ENCODE data around the gene IVD.

- no peak for TF ChIP-seq CTCF (conservative IDR thresholded peaks at IDR 0.05; ENCODE audit: low read depth, low read length)
- TF ChIP-seq EZH2 (IDR thresholded peaks at IDR 0.05; ENCODE audit: low read length, unreplicated experiment): no peak
Observed at GRCh38 chr15:40437752-40438687, 32.4 kb downstream of the IVD start.

All from PC-3 (cell line).